Type B pancreatic cell (in vitro differentiated cells): ENCODE measurements around the gene TBX6. TPM values are rescaled to one million over a fixed set of nuclear protein-coding genes. Genes with fewer than 3 reads are reported as not detected.

Source experiments
- DNase-seq: peaks from one replicate; pipeline ENCODE4 v3.0.0; 2021; ENCODE audit warnings: mixed read lengths; ENCODE audit not compliant: unreplicated experiment; ENCODE audit errors: extremely low spot score
- H3K27ac Mint-ChIP-seq: 2 replicates; pipeline ENCODE4 v1.8.0; 2021; ENCODE audit warnings: mild to moderate bottlenecking, mixed read lengths
- H3K27me3 Mint-ChIP-seq: 2 replicates; pipeline ENCODE4 v1.8.0; 2021; ENCODE audit warnings: mixed read lengths
- H3K36me3 Mint-ChIP-seq: 2 replicates; pipeline ENCODE4 v1.8.0; 2021; ENCODE audit warnings: mixed read lengths
- H3K4me1 Mint-ChIP-seq: one replicate; pipeline ENCODE4 v1.8.0; 2021; ENCODE audit warnings: mixed read lengths; ENCODE audit not compliant: unreplicated experiment
- H3K4me3 Mint-ChIP-seq: 2 replicates; pipeline ENCODE4 v1.8.0; 2021; ENCODE audit warnings: mild to moderate bottlenecking, mixed read lengths
- H3K9me3 Mint-ChIP-seq: 2 replicates; pipeline ENCODE4 v1.8.0; 2021; ENCODE audit warnings: mixed read lengths
- total RNA-seq: library from RNA; stranded (reverse); gene quantifications from 2 replicates; pipeline ENCODE4 v1.2.1, GENCODE V29; 2021; ENCODE audit warnings: low replicate concordance
- TF ChIP-seq, protein P1 (sequence below): fragments of 200-600 bp; sonication (generic); conservative IDR thresholded peaks from 2 replicates; pipeline ENCODE4 v1.5.0; 2021; ENCODE audit warnings: antibody characterized with exemption, mild to moderate bottlenecking

Gene TBX6
- total RNA-seq, 1 donor from 2014 or later = 1.6 TPM

DNA sequence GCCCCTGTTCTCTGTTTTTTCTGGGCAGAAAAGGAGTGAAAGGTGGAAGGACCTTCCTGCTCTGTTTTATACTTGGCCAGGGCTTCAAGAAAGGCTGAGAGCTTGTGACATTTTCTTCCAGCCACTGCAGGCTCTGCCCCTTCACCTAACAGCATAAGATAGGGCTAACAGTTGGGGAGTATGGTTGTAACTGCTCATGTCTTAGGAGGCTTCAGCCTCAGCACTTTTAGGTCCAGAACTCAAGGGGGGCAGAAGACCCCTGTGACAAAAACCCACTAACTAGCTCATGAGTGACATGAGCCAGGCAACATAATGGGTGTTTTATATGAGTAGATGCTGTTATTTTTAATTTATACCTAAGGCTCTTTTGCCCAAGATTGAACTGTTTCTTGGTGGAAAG, 21.2 kb downstream of the TBX6 start:
- TF ChIP-seq, protein P1, sequence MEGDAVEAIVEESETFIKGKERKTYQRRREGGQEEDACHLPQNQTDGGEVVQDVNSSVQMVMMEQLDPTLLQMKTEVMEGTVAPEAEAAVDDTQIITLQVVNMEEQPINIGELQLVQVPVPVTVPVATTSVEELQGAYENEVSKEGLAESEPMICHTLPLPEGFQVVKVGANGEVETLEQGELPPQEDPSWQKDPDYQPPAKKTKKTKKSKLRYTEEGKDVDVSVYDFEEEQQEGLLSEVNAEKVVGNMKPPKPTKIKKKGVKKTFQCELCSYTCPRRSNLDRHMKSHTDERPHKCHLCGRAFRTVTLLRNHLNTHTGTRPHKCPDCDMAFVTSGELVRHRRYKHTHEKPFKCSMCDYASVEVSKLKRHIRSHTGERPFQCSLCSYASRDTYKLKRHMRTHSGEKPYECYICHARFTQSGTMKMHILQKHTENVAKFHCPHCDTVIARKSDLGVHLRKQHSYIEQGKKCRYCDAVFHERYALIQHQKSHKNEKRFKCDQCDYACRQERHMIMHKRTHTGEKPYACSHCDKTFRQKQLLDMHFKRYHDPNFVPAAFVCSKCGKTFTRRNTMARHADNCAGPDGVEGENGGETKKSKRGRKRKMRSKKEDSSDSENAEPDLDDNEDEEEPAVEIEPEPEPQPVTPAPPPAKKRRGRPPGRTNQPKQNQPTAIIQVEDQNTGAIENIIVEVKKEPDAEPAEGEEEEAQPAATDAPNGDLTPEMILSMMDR = no peak
- H3K4me1 Mint-ChIP-seq = peaks cover 12% of the 10 kb centered on the region
- DNase-seq = no peak
- H3K4me3 Mint-ChIP-seq = no peak overlapping the region
- peak overlapping the region; percentile 42 for H3K27ac Mint-ChIP-seq
- peaks cover 27% of the 10 kb centered on the region for H3K36me3 Mint-ChIP-seq
- no peaks in the 10 kb centered on the region for H3K27me3 Mint-ChIP-seq
- no peaks in the 10 kb centered on the region for H3K9me3 Mint-ChIP-seq

DNA sequence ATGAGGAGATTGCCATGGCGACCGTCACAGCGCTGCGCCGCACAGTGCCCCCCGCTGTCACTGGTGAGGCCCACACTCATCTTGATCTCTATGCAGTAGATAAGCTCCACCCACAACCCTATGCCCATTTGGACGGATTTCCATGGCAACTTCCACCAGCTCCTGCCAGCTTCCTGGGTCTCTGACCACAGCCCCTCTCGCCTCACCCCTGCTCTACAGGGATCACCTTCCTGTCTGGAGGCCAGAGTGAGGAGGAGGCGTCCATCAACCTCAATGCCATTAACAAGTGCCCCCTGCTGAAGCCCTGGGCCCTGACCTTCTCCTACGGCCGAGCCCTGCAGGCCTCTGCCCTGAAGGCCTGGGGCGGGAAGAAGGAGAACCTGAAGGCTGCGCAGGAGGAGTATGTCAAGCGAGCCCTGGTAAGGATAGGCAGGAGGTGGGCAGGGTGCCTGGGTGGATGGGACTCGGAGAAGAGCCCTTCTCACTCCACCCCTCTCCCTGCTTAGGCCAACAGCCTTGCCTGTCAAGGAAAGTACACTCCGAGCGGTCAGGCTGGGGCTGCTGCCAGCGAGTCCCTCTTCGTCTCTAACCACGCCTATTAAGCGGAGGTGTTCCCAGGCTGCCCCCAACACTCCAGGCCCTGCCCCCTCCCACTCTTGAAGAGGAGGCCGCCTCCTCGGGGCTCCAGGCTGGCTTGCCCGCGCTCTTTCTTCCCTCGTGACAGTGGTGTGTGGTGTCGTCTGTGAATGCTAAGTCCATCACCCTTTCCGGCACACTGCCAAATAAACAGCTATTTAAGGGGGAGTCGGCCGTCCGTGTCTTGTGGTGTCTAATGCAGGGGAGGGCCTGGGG, 21.9 kb downstream of the TBX6 start:
- Mint-ChIP-seq H3K9me3 (no peaks in the 10 kb centered on the region), H3K27ac (peak overlapping the region; percentile 42), H3K4me1 (peaks cover 12% of the 10 kb centered on the region), H3K27me3 (no peaks in the 10 kb centered on the region), H3K4me3 (no peak overlapping the region), H3K36me3 (peaks cover 27% of the 10 kb centered on the region)
- DNase-seq = no peak
- TF ChIP-seq, protein P1 = no peak

DNA sequence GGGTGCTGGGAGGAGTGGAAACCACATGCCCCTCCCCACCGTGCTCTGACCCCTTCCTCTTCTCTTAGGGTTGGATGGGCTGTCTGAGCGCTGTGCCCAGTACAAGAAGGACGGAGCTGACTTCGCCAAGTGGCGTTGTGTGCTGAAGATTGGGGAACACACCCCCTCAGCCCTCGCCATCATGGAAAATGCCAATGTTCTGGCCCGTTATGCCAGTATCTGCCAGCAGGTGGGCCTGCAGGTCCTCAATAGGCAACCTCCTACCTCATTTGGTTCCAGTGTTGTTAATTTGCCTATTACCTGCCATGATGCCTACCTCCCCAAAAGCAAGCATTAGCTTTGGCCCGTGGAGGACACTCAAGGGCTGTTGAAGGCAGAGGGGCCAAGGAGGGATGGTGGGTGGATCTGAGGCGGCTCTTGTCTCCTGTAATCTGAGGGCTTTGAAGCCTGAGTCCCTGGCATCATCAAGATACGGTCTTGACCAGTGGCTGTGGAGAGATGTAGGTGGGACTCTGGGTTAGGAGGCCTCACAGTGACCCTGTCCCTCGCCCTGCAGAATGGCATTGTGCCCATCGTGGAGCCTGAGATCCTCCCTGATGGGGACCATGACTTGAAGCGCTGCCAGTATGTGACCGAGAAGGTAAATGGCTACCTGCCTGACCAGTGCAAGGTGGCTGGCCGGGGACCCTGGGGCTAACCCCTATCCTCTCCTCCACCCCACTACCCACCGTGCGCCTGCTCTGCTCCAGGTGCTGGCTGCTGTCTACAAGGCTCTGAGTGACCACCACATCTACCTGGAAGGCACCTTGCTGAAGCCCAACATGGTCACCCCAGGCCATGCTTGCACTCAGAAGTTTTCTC, 22.7 kb downstream of the TBX6 start:
- TF ChIP-seq, protein P1 = peak; percentile 68
- H3K4me1 Mint-ChIP-seq = peaks cover 12% of the 10 kb centered on the region
- no peaks in the 10 kb centered on the region for H3K27me3 Mint-ChIP-seq
- peak overlapping the region; percentile 78 for H3K4me3 Mint-ChIP-seq
- peak overlapping the region; percentile 89 for H3K27ac Mint-ChIP-seq
- no peak for DNase-seq
- peaks cover 27% of the 10 kb centered on the region for H3K36me3 Mint-ChIP-seq
- no peaks in the 10 kb centered on the region for H3K9me3 Mint-ChIP-seq

DNA sequence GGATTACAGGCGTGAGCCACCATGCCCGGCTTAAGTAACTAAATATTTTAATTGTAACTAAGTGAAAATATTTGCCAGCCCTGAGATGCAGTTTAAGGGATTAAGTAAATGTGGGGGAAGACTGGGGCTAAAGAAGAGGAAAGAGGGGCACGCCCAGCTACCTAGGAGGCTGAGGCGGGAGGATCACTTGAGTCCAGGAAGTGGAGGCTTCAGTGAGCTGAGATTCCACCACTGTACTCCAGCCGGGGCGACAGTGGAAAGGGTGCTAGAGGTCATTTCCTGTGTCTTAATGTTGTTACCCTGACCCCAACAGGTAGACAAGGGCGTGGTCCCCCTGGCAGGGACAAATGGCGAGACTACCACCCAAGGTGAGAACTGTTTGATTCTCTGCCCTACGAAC, 23.4 kb downstream of the TBX6 start:
- H3K36me3 Mint-ChIP-seq = peaks cover 27% of the 10 kb centered on the region
- no peaks in the 10 kb centered on the region for H3K27me3 Mint-ChIP-seq
- H3K27ac Mint-ChIP-seq = peak overlapping the region; percentile 89
- H3K9me3 Mint-ChIP-seq = no peaks in the 10 kb centered on the region
- no peak for DNase-seq
- TF ChIP-seq, protein P1 = no peak
- peak overlapping the region; percentile 78 for H3K4me3 Mint-ChIP-seq
- H3K4me1 Mint-ChIP-seq = peaks cover 12% of the 10 kb centered on the region

DNA sequence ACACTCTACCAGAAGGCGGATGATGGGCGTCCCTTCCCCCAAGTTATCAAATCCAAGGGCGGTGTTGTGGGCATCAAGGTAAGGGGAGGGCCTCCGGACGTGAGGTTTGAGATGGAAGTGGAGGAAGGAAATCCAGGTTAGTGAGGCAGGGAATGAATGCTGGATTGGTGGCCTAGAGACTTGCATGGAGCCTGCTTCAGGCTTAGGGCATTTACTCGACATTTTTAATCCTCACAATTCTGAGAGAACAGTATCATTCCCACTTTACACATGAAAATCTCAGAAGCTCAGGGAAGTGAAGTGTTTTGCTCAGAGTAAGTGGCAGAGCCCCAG, 24.2 kb downstream of the TBX6 start:
- Mint-ChIP-seq H3K9me3 (no peaks in the 10 kb centered on the region), H3K27me3 (no peaks in the 10 kb centered on the region), H3K4me3 (peak overlapping the region; percentile 92), H3K4me1 (peaks cover 12% of the 10 kb centered on the region), H3K27ac (peak overlapping the region; percentile 96), H3K36me3 (peaks cover 27% of the 10 kb centered on the region)
- TF ChIP-seq, protein P1 = no peak
- DNase-seq = no peak
